BE2C (cell line): Measurements from ENCODE around the gene CBX6.

Experiments used
- DNase-seq: peaks from one replicate; pipeline ENCODE4 v3.0.0-alpha.2; 2020
- H3K27me3 ChIP-seq: fragments of 250-450 bp; sonication (Bioruptor Pico); 2 replicates; pipeline ENCODE4 v1.5.1; 2020; ENCODE audit warnings: mild to moderate bottlenecking
- H3K36me3 ChIP-seq: fragments of 250-450 bp; sonication (Bioruptor Pico); 2 replicates; pipeline ENCODE4 v1.5.1; 2020; ENCODE audit warnings: mild to moderate bottlenecking
- H3K4me1 ChIP-seq: fragments of 250-450 bp; sonication (Bioruptor Pico); 2 replicates; pipeline ENCODE4 v1.5.1; 2020
- H3K4me3 ChIP-seq: 2 replicates; pipeline ENCODE4 v1.5.1; 2011; ENCODE audit warnings: low read depth, low read length
- H3K9me3 ChIP-seq: fragments of 250-450 bp; sonication (Bioruptor Pico); 2 replicates; pipeline ENCODE4 v1.5.1; 2020
- TF ChIP-seq, protein P1 (sequence below): IDR thresholded peaks from 2 replicates; pipeline ENCODE4 v1.5.1; 2012; ENCODE audit warnings: mild to moderate bottlenecking, low read depth, low read length

The CBX6 gene

DNA sequence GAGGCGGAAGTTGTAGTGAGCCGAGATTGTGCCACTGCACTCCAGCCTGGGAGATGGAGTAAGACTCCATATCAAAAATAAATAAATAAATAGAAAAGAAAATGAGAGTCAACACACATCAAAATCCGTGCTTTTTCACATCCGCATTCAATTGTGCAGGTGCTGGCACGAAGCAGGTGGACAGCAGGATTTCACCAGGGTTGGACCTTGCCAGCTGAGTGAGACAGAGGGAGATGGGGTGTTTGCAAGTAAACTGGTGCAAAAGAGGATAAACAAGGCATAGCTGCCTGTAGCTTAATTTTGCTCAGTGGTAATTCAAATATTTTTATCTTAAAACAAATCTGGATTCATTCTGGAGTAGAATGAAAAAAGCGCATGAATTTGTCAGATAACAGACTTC is 54.8 kb downstream of the CBX6 start:
- H3K27me3 ChIP-seq: no peaks in the 10 kb centered on the region
- TF ChIP-seq, protein P1, sequence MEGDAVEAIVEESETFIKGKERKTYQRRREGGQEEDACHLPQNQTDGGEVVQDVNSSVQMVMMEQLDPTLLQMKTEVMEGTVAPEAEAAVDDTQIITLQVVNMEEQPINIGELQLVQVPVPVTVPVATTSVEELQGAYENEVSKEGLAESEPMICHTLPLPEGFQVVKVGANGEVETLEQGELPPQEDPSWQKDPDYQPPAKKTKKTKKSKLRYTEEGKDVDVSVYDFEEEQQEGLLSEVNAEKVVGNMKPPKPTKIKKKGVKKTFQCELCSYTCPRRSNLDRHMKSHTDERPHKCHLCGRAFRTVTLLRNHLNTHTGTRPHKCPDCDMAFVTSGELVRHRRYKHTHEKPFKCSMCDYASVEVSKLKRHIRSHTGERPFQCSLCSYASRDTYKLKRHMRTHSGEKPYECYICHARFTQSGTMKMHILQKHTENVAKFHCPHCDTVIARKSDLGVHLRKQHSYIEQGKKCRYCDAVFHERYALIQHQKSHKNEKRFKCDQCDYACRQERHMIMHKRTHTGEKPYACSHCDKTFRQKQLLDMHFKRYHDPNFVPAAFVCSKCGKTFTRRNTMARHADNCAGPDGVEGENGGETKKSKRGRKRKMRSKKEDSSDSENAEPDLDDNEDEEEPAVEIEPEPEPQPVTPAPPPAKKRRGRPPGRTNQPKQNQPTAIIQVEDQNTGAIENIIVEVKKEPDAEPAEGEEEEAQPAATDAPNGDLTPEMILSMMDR: no peak
- H3K9me3 ChIP-seq: no peaks in the 10 kb centered on the region; the same call in 1 of the 2 replicates
- no peaks in the 10 kb centered on the region for H3K4me1 ChIP-seq
- no peak overlapping the region for H3K4me3 ChIP-seq
- no peaks in the 10 kb centered on the region for H3K36me3 ChIP-seq
- no peak for DNase-seq

DNA sequence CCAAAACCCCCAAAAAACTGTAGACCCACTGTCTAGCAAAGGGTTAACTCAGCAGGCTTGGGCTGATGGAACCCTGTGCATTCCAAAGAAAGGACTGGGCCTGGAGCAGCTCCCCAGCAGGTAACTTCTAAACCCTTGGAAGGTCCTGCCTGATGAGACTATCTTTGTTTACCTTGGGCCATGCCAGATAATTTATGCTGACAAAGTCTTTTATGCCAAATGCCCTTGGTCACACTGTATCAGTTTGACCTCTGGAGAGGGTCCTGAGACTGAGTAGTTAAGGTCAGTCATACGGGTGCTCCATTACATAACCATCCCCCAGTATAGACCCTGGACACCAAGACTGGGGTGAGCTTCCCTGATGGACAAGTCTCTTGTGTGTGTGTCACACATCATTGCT is 56.2 kb downstream of the CBX6 start:
- no peak for DNase-seq

More for the DNA sequence above, 56.2 kb downstream of the CBX6 start:
- Histone ChIP-seq H3K9me3 (no peaks in the 10 kb centered on the region; the same call in 1 of the 2 replicates), H3K27me3 (no peaks in the 10 kb centered on the region), H3K4me3 (no peak overlapping the region), H3K4me1 (peaks cover 2% of the 10 kb centered on the region; the same call in 1 of the 2 replicates), H3K36me3 (no peaks in the 10 kb centered on the region)
- TF ChIP-seq, protein P1: no peak
